Measurements from ENCODE around the gene FYCO1.

The FYCO1 gene

DNA sequence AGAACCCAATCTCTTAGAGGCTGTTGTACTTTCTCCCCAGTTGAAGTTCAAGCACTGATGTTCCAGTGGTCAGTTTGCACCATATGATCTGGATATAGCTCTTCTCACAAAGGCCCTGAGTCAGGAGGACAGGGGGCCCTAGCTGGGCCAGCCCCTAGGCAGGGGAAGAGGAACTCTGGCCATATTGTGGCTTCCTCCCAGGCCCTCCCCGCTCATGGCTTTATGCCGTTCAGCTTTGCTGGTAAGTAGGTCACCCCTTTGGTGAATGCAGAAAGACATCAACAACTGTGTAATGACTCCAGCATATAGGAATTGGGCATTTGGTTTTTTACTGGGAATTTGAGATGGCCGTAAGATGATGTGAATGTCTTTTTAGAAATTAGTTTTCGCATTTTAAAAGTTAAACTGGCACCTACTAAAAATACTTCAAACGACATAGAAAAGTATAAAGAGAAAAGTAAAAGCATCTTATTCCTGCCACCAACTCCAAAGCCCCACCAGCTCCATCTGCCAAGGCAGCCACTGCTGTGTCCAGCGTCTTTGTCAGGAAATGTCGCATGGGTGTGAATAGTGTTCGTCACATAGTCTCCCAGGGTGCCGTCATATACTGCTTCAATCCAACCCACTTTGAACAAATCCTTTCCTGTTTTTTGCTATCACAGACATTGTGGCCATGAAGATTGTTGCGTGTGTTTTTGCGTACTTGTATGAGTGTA is 84.0 kb downstream of the FYCO1 start:
- DNase-seq: no peak

DNA sequence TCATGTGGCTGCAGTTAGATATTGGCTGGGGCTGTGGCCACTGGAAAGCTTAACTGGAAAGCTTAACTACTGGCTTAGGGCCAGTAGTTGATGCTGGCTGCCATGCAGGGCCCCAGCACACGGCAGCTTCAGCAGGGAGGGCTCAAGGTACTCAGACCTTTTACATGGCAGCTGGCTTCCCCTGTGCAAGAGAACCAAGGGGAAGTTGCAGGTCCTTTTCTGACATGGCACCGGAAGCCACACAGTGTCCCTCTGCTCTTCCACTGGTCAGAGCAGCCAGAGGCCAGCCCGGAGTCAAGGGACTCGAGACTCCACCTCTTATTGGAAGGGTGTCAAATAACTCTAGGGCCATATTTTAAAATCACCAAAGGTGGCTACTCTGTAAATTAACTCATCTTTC is 84.7 kb downstream of the FYCO1 start:
- DNase-seq: no peak

DNA sequence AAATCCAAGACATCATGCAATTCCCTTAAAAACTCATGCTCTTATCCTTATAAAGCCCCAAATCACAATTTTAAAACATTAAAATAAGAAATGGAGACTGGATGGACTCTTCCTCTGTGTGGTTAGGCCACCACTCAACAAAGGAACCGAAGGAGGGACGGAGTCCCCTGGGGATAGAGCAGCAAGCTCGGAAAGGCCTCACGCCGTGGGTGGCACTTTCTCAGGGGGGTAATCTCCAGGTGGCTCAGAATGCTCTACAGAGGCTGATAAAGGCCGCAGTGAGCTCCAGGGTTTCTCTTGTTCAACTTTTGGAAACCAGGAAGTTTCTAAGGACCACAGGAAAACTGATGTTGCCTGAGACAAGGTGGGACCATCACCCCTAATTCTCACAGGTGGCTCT is 86.1 kb downstream of the FYCO1 start:
- DNase-seq: no peak

DNA sequence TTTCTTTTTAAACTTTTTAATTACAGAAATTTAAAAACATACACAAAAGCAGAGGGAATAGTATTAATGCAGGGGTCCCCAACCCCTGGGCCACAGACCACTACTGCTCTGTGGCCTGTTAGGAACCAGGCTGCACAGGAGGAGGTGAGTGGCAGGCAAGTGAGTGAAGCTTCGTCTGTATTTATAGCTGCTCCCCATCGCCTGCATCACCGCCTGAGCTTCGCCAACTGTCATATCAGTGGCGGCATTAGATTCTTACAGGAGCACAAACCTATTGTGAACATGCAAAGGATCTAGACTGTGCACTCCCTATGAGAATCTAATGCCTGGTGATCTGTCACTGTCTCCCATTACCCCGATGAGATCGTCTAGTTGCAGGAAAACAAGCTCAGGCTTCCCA is 86.9 kb downstream of the FYCO1 start:
- DNase-seq: no peak

DNA sequence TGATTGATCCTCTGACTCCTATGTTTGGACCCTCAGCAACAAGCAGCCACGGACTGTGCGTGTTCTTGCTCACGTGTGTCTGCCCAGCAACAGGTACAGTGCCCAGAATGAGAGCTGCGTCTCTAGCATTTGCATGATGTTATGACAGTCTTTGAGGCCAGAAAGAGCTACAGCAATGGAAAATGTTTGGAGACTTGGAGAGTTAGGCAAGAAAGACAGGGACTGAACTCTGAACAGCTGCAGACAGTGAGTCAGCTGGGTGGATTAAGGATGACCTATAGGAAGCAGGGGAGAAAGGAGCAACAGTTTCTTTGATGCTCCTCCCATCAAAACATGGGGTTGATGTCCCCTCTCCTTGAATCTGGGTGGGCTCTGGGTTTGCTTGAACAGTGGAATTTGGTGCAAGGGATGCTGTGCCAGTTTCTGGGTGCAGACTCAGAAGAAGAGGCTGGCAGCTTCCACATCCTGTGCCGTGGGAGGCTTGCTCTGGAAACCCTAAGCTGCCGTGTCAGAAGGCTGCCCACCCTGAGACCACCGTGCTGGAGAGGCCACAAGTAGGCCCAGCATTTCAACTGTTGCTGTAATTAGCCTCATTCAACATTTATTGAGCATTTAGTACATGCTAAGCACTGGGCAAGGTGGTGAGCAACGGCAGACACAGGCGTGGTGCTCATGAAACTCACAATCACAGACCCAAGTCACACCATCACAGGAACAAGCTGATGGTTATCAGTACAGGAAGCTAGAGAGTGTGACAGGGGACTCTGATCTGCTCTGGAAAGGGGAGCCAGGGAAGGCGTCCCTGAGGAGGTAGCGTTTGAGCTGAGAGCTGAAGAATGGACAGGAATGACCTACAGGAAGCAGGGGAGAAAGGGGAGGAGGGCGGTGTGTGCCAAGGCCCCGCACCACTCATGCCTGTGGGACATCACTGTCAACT is 87.6 kb downstream of the FYCO1 start:
- no peak for DNase-seq

DNA sequence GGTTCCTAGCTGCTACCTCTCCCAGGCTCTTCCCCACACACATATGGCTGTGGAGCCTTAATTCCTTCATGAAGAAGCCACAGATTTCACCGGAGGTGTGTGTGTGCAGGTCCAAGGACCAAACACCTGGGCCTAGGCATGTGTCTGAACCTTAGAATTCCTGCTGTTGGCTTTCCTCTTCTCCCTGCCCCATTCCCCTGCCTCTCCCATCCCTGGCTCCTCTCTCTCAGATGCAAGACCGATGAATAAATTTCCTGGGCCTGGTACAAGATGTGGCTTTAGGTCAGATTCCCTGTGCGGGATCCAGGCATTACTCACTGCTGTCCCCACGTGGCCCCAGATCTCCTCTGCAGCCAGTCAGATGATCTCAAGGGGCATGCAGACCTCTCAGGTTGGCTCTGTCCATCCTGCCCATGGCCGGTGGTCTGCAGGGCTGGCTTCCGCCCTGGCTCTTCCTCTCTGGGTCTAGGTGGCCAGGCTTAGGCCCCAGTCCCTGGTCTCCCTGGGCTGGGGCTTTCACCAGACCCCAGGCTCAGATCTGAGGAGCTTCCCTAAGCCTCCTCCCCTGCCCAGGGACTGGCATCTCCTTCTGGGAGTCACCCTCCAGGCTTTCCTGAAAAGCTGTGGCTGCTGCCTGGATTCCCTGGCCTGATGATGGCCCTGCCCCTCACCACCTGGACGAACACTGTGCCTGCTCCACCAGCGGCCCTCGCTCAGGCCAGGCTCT is 88.8 kb downstream of the FYCO1 start:
- no peak for DNase-seq

DNA sequence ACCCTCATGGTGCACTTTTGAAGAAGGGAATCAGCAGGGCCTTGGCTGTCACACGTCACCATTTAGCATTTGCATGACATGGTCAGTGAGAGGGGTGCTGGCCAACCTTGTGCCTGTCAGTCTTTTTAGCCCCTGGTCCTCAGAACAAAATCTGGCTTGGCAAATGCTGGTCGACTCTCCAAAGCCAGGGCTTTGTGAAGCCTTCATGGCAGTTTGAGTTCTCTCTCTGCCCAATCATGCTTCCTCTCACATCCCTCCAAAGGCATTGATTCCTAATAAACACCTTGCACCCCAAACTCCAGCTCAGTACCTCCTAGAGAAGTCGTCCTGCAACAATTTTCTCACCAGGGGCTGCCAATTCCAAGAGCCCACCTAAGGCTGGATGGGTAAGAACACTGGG is 89.9 kb downstream of the FYCO1 start:
- DNase-seq: no peak

DNA sequence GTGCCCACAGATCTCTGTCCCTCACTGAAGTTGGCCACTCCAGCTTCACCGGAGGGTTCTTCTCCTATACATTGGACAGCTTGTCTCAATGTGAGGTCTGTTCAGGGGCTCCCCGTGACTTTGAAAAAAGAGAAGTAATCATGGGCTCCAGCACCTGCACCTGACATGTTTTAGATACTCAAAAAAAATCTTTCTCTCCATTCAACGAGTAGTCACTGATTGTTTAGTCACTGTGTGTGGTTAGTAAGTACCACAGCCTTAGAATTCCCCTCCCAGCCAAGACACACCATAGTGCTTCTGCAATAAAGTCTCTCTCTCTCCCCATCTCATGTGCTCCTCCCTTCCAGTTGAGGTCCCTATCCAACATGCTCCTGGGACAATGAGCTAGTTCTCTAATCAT is 90.7 kb downstream of the FYCO1 start:
- no peak for DNase-seq

DNA sequence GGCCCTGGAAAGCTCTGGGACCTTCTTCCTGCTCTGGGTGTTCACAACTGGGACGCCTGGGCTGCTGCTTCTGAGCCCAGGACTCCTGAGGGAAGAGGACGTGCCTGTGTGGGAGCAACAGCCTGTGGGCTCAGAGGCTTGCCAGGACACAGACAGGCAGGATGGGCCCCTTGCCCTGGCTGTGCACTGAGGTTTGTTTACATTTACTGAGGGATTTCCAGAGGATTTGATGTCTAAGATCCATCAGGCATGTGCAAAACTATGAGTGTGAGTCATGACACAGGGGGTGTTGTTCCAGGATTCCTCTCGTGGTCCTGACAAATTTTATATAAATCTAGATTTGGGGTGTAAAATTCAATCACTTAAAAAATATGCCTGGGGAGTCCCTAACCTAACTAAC is 98.7 kb downstream of the FYCO1 start:
- no peak for DNase-seq

DNA sequence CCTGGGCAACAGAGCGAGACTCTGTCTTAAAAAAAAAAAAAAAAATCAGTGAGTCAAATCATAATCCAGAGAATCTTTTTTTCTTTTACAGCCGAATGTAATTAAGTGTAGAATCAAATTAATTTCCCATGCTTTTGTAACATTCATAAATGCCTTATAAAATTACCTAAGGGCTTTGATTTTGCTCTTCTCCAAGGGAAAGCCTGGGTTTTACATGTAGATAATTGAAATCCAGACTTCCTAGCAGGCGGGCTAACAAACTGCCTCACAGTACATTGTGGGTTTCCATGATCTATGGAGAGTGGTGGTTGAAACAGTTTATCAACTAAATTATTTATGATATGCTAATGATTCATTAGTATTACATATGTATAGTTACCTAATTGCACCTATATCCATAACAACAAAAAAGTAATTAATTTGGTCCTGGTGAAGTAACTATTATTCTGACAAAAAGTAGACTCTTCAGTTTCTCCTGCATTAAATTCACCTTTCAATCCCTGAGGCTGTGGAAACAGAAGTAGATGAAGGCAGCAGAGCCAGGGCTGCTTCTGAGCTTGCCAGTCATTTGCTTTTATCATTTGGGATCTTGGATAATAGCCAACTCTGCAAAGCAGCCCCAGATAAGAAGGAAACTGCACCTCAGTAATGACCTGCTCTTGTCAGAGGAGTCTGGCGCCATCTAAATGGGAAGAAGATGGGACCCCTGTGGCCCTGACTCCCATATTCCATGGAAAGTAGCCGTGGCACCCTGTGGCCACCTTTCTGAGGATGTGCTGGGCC is 99.7 kb downstream of the FYCO1 start:
- no peak for DNase-seq

DNA sequence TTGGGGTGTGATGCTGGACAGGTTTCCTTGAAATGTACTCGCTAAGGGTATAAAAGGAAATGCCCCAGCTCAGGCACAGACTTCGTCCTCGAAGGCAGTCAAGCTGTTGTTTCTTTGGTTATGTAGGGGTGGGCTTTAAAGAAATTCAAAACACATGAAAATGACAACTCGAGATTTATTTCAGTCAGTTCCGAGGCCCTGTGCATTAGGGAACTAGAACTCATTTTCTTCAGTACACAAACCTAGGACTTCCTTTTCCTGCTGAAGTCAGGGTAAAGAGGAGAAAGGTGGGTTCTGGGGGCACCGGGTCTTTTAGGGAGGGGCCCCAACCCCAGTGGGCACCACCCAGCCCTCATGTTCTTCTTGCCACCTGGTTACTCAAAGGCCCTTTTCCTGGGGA is 101.6 kb downstream of the FYCO1 start:
- DNase-seq: no peak

DNA sequence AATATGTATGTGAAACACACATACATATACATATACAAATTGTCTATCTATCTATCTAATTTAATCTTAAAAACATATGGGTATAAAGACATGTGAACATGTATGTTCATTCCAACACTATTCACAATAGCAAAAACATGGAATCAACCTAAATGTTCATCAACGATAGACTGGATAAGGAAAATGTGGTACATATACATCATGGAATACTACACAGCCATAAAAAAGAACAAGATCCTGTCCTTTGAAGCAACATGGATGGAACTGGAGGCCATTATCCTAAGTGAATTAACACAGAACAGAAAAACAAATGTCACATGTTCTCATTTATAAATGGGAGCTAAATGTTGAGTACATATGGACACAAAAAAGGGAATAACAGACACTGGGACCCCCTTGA is 103.5 kb downstream of the FYCO1 start:
- no peak for DNase-seq

DNA sequence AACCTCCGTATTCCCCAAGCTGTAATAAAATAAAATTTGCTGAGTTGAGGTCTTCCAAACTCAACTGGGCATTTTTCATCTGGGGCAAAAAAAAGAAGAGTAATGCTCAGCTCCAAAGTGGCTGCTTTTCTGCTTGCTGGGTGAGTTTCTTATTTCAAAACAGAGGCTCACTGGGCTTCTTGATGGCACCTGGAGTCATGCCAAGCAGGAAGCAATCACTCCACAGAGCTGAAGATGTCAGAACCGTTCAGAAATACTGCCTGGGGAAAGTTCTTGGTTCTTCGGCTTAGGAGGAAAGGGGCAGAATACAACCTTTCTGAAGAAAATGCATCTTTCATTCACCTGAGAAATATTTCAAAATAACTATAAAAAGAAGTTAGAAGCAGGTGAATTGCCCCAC is 105.2 kb downstream of the FYCO1 start:
- no peak for DNase-seq

DNA sequence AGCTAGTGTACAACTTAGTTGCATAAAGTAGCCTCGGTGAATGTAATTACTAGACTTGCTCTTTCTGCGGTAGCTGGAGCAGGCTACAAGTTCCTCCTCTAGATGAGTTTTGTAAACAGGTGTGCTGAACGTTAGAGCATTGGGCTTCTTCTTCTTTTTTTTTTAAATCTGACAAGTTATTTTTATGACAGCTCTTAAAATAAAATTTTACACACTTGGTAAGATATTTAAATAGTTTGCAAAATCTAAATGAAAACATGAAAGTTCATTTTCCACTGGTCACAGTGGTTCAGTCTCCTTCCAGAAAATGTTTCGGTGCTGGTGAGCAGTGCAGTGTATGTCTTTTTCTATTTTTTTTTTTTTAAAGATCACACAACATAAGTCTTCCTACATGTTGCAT is 106.3 kb downstream of the FYCO1 start:
- DNase-seq: no peak

DNA sequence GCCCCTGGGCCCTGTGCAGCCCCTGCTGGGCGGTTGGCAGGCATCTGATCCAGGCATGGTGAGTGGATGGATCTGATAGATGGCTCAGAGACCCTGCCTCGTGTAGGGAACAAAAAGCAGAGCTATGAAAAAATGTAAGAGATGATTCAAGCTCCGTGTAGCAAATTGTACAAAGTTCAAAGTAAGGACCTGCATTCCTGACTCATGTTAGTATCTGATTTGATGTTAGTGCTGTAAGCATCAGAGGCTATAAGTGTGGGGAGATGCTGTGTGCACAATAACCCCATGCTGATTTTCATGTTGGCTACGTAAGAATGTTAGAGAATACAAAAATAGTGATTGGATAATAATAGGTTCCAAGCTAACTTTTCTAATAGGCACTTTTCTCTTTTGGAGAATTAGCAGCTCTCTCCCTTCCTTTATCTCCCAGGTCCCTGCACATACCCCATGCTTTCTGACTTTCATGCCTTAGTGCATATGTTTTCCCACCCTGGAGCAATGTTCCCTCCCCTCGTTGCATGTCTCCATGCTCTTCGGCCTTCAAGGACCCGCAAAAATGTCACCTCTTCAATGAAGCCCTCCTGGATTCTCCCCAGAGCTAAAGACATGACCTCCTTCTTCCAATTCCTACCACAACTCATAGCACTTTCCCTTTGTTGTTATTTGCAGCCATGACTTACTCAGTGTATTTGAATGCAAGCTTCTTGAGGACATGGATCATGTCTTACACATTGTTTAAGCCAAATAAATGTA is 107.7 kb downstream of the FYCO1 start:
- DNase-seq: no peak

DNA sequence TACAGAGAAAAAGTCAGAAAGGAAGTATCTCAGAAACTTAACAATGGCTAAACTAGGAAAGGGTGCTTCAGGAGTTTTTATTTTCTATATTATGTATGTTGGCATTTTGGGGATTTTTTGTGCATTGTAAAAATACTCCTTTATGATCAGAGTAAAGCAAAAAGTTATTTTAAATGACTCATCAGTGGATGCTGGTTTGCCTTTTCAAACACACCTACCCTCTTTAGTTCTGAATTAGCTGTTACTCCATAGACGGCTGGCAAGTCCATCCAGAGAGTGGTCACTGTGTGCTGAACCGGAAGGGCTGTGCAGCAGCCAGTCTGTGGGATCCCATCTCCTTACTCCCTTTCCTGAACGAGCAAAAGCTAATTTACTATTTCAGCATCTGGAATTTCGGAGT is 108.3 kb downstream of the FYCO1 start:
- DNase-seq: no peak

DNA sequence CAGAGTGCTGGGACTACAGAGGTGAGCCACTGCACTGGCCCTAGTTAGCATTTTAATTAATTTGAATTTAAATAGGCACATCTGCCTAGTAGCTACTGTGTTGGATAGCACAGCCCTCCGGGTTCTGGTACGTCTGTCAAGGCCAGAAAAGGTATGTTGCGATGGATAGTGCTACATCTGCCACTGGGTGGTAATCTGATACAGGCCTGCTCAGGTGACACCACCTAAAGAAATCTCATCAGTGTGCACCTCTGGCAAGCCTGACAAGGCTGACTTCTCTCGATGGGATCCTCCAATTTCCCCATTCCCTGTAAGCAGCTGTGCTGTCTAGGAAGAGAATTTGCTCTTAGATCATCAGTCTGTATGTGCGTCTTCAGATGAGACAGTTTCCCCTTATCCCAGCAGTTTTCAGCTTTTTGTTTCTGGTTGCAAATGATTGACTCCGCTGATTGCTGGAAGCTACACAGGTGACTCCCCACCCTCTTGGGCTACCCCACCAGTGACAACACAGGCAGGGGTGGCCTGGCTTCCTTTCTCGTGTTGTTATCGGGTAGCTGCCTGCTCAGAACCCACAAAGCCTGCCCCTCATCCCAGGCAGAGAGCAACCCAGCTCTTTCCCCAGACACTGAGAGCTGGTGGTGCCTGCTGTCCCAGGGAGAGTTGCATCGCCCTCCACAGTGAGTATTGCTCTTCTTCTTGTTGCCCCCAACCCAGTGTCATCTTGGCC is 109.5 kb downstream of the FYCO1 start, which contains the start of gene CCR9:
TSS of gene CCR9 (plus strand) at position 565 of the 727 bp plus-strand sequence. CDS start 8,391 bp downstream, outside the sequence.
- DNase-seq: no peak

DNA sequence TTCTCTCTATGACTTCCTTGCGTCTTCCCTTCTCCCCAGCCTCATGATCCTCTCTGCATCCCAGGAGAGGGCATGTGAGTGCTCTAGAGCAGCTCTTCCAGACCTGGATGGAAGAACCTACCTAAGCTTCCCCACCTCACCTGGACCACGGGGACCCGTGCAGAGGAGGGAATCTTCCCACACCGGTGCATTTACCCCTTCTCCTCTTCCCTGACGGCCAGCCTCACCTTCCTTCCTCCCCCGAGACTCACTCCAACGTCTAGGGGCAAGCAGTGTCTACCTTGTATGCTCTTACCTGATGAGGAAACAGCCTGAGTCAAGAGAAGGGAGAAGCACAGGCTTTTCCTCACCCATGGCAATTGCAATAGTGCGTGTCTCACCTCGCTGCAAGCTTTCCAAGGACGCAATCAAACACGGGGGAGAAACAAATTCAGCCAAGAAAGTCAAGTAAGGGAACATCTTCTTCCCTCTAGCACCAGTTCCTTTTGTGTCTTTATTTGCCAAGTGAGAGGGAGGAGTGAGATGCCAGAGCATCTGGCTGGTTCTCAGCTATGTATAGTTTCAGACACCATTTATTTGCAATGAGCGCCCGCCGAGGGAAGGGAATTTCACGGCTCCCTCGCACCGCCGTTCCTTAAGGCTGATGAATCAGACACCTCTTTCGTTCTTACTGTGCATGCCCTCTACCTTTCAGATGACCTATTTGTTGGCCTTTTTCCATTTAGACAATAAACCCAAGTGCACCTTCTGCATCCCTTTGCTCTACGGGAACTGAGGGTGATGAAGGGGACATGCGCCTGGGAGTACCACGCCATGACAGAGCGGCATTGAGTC is 111.0 kb downstream of the FYCO1 start:
- no peak for DNase-seq

DNA sequence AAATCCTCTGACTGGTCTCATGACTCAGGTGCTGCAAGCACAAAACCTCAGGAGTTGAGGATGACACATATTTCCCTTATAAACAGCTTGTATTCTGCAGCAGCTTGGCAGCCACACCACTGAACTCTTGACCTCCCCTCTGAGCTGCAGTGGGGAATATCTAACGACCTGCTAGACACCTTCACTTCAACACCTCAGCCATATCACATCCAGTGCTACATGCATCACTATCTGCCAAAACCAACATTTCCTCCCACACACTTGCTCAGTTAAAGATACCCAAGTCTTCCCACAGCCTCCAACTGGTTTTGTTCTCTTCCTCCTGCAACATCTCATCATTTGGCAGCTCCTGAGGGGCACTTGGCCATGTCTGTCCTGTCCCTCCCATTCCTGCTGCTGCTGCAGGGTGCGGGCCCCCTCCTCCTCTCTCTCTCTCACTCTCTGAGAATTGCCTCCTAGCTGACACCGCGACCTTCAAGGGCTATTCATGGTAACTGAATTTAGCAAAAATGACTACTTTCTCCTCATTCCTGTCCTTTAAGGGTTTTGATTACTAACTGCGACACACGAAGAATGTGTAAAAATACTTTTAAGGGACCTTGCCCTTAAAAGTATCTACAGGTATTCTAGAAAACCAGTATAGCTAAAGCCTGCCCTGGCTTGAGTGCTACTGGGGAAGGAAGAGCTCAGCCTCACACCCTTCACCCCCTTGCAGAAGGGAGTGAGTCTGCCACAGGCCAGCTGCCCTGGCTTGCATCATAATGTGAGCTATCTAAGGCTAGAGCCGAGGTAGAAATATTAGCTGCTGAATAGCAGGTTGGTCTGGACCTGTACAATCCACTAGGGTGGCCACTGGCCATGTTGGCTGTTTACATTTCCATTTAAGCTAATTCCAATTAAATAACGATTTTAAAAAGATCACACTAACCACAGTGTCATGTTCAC is 114.3 kb downstream of the FYCO1 start:
- DNase-seq: no peak
